Kidney (tissue), 14 donors: ENCODE results near the gene ZAR1L. TPM values are rescaled to one million over a fixed set of nuclear protein-coding genes. Genes with fewer than 3 reads are reported as not detected.

Experiments
- DNase-seq, 5 donors: peaks; one replicate each; pipeline ENCODE4 v3.0.0-alpha.2; 2013 to 2020
- FAIRE-seq: peaks from 2 replicates; lab custom pipeline; 2012; peaks lifted over from hg19 to GRCh38; lab: Jason Lieb, UNC
- H3K27ac ChIP-seq, 2 donors: one replicate each; pipeline ENCODE4 v1.7.0; 2013; ENCODE audit warnings: low read depth in 2 of 2, low read length in 2 of 2, inconsistent platforms in 1 of 2
- H3K27me3 ChIP-seq: one replicate; pipeline ENCODE4 v1.7.1; 2013; ENCODE audit warnings: low read length, inconsistent platforms; ENCODE audit not compliant: control insufficient read depth, insufficient read depth
- H3K36me3 ChIP-seq, 3 donors: one replicate each; pipeline versions ENCODE4 v1.7.0 to v1.7.1; 2013; ENCODE audit warnings: low read length in 3 of 3, control low read depth in 1 of 3, inconsistent platforms in 1 of 3; ENCODE audit not compliant: insufficient read depth in 3 of 3, control insufficient read depth in 2 of 3
- H3K4me1 ChIP-seq, 3 donors: one replicate each; pipeline versions ENCODE4 v1.7.0 to v1.7.1; 2013; ENCODE audit warnings: low read length in 3 of 3, inconsistent platforms in 1 of 3, low read depth in 1 of 3; ENCODE audit not compliant: control insufficient read depth in 2 of 3, insufficient read depth in 2 of 3
- H3K4me3 ChIP-seq, 3 donors: one replicate each; pipeline versions ENCODE4 v1.7.0 to v1.8.1; 2013; ENCODE audit warnings: low read length in 3 of 3, control low read depth in 1 of 3, inconsistent platforms in 1 of 3
- H3K9ac ChIP-seq, 3 donors: one replicate each; pipeline versions ENCODE4 v1.7.0 to v1.7.1; 2013; ENCODE audit warnings: low read length in 3 of 3, control low read depth in 1 of 3, inconsistent platforms in 1 of 3
- H3K9me3 ChIP-seq, 3 donors: one replicate each; pipeline versions ENCODE4 v1.7.0 to v1.7.1; 2013; ENCODE audit warnings: low read length in 3 of 3, control low read depth in 1 of 3, inconsistent platforms in 1 of 3; ENCODE audit not compliant: control insufficient read depth in 2 of 3, insufficient read depth in 1 of 3
- intact Hi-C: fragments of 100-400 bp; cut with DNase I; formaldehyde crosslinking; loops from one replicate; pipeline ENCODE4 v1.11.1; 2022
- polyA plus RNA-seq: library from polyadenylated mRNA; stranded (reverse); fragments of 350-450 nt; fragmentation: Illumina TruSeq; extraction: RNeasy Lipid Tissue Mini Kit (QIAGEN cat#74804); gene quantifications from one replicate; pipeline ENCODE4 v1.2.3, GENCODE V29; 2014; ENCODE audit warnings: low read depth, low replicate concordance; ENCODE audit not compliant: insufficient read depth
- total RNA-seq: library from RNA; stranded (reverse); fragmentation: NEBNext Ultra II Directional; extraction: Animal tissue kit (Norgen Biotek cat#: 25700); gene quantifications from one replicate; pipeline ENCODE4 v1.2.1, GENCODE V29; 2021
- TF ChIP-seq, protein P1 (sequence below): IDR thresholded peaks from 3 replicates; pipeline ENCODE4 v1.5.1; 2012; ENCODE audit warnings: mild to moderate bottlenecking, moderate library complexity, borderline replicate concordance; ENCODE audit not compliant: insufficient read depth; ENCODE audit errors: extremely low read depth
- donor health status: control.
- donor health status: control.
- donor health status: control.
- donor health status: control.
- donor health status: control.
- donor health status: DM: yes; HTN: yes; CAD: no.
- donor health status: Normal renal cell carcinoma (clear cell type).

ZAR1L gene
- total and polyA plus RNA-seq, 2 donors from 2014 or later: not detected

DNA sequence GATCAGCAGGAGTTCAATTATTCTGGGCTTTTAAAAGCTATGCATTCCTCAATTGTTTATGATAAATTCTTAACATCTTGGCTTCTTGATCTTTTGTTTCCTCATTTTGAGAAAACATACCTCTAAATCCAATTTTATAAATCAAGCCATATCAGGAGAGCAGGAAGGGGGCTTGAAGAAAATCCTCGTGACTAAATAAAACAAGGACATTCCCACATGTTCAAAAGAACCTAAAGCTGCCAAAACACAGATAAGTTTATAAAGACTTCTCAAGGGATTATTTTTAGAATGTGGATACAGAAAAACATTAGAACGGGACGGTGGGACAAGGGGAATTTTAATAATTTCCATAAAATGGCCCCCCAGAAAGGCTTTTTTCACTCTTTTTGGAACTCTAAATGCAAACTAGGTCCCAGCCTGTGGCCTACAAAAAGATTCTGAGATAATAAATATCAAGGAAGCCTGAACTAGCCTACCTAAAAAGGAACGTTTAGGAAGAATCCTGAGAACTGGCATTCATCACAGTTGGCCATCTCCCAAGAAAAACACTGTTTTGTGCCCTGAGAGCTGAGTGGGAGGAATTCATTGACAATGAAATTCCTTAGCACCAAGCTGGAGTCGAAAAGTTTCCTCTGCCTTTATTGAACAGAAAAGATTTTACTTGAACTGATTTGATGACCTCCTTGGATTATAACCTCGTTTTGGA, 30.1 kb downstream of the ZAR1L start:
- Histone ChIP-seq H3K27me3 (no peaks in the 10 kb centered on the region), H3K4me3 (no peak overlapping the region), H3K36me3 (no peaks in the 10 kb centered on the region), H3K9ac (no peak overlapping the region), H3K4me1 (peaks cover 0 to 3% (median 3%) of the 10 kb centered on the region in 3 donors), H3K9me3 (no peaks in the 10 kb centered on the region), H3K27ac (no peak overlapping the region)
- TF ChIP-seq, protein P1, sequence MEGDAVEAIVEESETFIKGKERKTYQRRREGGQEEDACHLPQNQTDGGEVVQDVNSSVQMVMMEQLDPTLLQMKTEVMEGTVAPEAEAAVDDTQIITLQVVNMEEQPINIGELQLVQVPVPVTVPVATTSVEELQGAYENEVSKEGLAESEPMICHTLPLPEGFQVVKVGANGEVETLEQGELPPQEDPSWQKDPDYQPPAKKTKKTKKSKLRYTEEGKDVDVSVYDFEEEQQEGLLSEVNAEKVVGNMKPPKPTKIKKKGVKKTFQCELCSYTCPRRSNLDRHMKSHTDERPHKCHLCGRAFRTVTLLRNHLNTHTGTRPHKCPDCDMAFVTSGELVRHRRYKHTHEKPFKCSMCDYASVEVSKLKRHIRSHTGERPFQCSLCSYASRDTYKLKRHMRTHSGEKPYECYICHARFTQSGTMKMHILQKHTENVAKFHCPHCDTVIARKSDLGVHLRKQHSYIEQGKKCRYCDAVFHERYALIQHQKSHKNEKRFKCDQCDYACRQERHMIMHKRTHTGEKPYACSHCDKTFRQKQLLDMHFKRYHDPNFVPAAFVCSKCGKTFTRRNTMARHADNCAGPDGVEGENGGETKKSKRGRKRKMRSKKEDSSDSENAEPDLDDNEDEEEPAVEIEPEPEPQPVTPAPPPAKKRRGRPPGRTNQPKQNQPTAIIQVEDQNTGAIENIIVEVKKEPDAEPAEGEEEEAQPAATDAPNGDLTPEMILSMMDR: no peak
- intact Hi-C loops: no loop called here
- peak in 3 of 5 donors; percentile 42 to 91 (median 78) for DNase-seq
- FAIRE-seq: peak; percentile 13

DNA sequence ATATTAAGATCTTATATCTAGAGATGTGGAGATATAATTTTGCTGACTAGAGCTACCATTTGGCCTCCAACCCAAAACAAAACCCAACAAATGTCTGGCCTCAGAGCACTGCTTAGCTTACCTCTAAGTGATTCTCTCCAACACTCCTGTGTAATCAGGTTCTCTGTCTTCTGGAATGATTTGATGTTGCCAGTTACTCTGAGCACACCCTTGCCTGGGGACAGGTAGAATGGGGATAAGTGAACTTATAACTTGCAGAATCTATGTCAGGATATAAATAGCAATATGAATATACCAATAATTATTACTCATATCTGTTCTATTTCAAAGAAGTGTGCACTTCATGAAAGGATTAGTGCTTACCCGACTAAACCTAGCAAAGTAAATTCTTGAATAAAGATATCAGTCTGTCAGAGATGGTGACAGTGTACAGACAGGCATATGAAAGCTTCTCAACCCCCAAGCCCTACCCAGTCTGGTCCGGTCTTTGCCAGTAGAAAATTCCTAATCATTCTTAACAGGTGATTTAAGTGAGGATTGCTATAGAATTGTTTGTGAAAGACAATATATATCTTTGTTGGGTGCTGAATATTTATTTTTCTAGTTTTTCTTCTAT, 33.0 kb downstream of the ZAR1L start:
- Histone ChIP-seq H3K9me3 (no peaks in the 10 kb centered on the region), H3K9ac (no peak overlapping the region), H3K4me3 (no peak overlapping the region), H3K36me3 (peaks cover 0 to 2% (median 0%) of the 10 kb centered on the region in 3 donors), H3K27ac (no peak overlapping the region), H3K27me3 (no peaks in the 10 kb centered on the region), H3K4me1 (peaks cover 0 to 3% (median 3%) of the 10 kb centered on the region in 3 donors)
- no peak for FAIRE-seq
- TF ChIP-seq, protein P1: no peak
- intact Hi-C loops: no loop called here
- DNase-seq: no peak

DNA sequence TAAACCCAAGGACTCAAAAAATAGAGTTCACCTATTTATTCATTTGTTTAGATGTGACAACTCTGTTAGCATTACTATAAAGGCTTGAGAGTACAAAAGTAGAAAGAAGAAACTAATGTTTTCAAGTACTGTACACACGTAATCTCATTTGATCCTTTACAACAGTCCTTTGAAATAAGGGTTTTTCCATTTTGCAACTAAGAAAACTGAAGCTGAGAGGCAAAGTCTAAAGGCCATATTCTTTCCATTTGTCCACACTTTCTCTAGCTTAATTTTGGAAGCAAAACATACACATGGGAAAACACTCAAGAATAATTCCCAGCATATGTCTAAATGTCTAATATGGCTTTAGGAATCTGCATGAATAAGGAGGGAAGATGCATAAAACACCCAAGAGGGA, 34.1 kb downstream of the ZAR1L start:
- Histone ChIP-seq H3K9ac (no peak overlapping the region), H3K9me3 (no peaks in the 10 kb centered on the region), H3K4me3 (no peak overlapping the region), H3K36me3 (peaks cover 0 to 2% (median 0%) of the 10 kb centered on the region in 3 donors), H3K4me1 (peaks cover 0 to 3% (median 3%) of the 10 kb centered on the region in 3 donors), H3K27ac (no peak overlapping the region), H3K27me3 (no peaks in the 10 kb centered on the region)
- DNase-seq (no peak), FAIRE-seq (no peak)
- TF ChIP-seq, protein P1: no peak
- intact Hi-C loops: no loop called here
